Lower lobe of right lung (tissue), 2 donors: ENCODE results near the gene HSPB6. TPM values are rescaled to one million over a fixed set of nuclear protein-coding genes. Genes with fewer than 3 reads are reported as not detected.

Experiments
- ATAC-seq, 2 donors: fragments of 200-7000 bp; cut with Tn5 transposase; one replicate each; pipeline ENCODE4 v1.9.1; 2020 to 2022; ENCODE audit warnings: mild to moderate bottlenecking in 2 of 2, moderate library complexity in 2 of 2
- DNase-seq: peaks from one replicate; pipeline ENCODE4 v3.0.0-alpha.2; 2020
- H3K27ac ChIP-seq: fragments of 200-600 bp; one replicate; pipeline ENCODE4 v1.8.0; 2022
- H3K27me3 ChIP-seq: fragments of 200-600 bp; one replicate; pipeline ENCODE4 v1.8.0; 2022; ENCODE audit warnings: low read depth
- H3K36me3 ChIP-seq: fragments of 200-600 bp; one replicate; pipeline ENCODE4 v1.8.0; 2022; ENCODE audit warnings: mild to moderate bottlenecking
- H3K4me1 ChIP-seq: fragments of 200-600 bp; one replicate; pipeline ENCODE4 v1.8.0; 2022
- H3K4me3 ChIP-seq: fragments of 200-600 bp; one replicate; pipeline ENCODE4 v1.8.0; 2022; ENCODE audit warnings: mild to moderate bottlenecking
- H3K9me3 ChIP-seq: fragments of 200-600 bp; one replicate; pipeline ENCODE4 v1.8.0; 2022
- CTCF ChIP-seq: fragments of 200-600 bp; IDR thresholded peaks from one replicate; pipeline ENCODE4 v1.8.0; 2022; ENCODE audit warnings: antibody characterized with exemption, mild to moderate bottlenecking
- intact Hi-C: fragments of 100-400 bp; cut with DNase I; formaldehyde crosslinking; loops from one replicate; pipeline ENCODE4 v1.11.0; 2022
- total RNA-seq: library from RNA; stranded (reverse); fragmentation: NEBNext Ultra II Directional; extraction: Animal tissue kit (Norgen Biotek cat#: 25700); gene quantifications from one replicate; pipeline ENCODE4 v1.2.1, GENCODE V29; 2021
- donor health status: DM: no; HTN: yes; CAD: no; lungs with severe emphysema.

Gene HSPB6
- total RNA-seq, 1 donor from 2014 or later: 29.4 TPM

GRCh38 chr19:35734889-35735288 lies 21.9 kb downstream of the HSPB6 start:
- TF ChIP-seq CTCF: no peak
- intact Hi-C loops: no loop called here
- peaks cover 96% of the 10 kb centered on the region for H3K36me3 ChIP-seq
- ATAC-seq: no peak
- no peak overlapping the region for H3K27ac ChIP-seq
- peaks cover 8% of the 10 kb centered on the region for H3K4me1 ChIP-seq
- no peaks in the 10 kb centered on the region for H3K27me3 ChIP-seq
- no peak for DNase-seq
- H3K4me3 ChIP-seq: no peak overlapping the region
- no peaks in the 10 kb centered on the region for H3K9me3 ChIP-seq

GRCh38 chr19:35734273-35734672 lies 22.6 kb downstream of the HSPB6 start:
- DNase-seq (no peak), ATAC-seq (no peak)
- H3K27ac ChIP-seq: no peak overlapping the region
- H3K4me3 ChIP-seq: no peak overlapping the region
- no peak for TF ChIP-seq CTCF
- H3K27me3 ChIP-seq: no peaks in the 10 kb centered on the region
- H3K36me3 ChIP-seq: peaks cover 100% of the 10 kb centered on the region
- intact Hi-C loops: no loop called here
- no peaks in the 10 kb centered on the region for H3K9me3 ChIP-seq
- peaks cover 2% of the 10 kb centered on the region for H3K4me1 ChIP-seq

- H3K27ac ChIP-seq: no peak overlapping the region
- H3K36me3 ChIP-seq: peaks cover 100% of the 10 kb centered on the region
- no peaks in the 10 kb centered on the region for H3K27me3 ChIP-seq
- no peaks in the 10 kb centered on the region for H3K4me1 ChIP-seq
- intact Hi-C loops: no loop called here
- ATAC-seq (no peak), DNase-seq (no peak)
- H3K9me3 ChIP-seq: no peaks in the 10 kb centered on the region
- TF ChIP-seq CTCF: no peak
- no peak overlapping the region for H3K4me3 ChIP-seq
Observed at GRCh38 chr19:35733180-35734125, 23.4 kb downstream of the HSPB6 start.

- H3K4me3 ChIP-seq: no peak overlapping the region
- no peaks in the 10 kb centered on the region for H3K4me1 ChIP-seq
- H3K27ac ChIP-seq: no peak overlapping the region
- H3K9me3 ChIP-seq: no peaks in the 10 kb centered on the region
- no peaks in the 10 kb centered on the region for H3K27me3 ChIP-seq
- DNase-seq: no peak
- H3K36me3 ChIP-seq: peaks cover 100% of the 10 kb centered on the region
- TF ChIP-seq CTCF: no peak
- no peak for ATAC-seq
- intact Hi-C loops: no loop called here
Observed at GRCh38 chr19:35732540-35733179, 24.2 kb downstream of the HSPB6 start.

GRCh38 chr19:35731779-35732405 lies 24.9 kb downstream of the HSPB6 start:
- peaks cover 100% of the 10 kb centered on the region for H3K36me3 ChIP-seq
- no peak for DNase-seq

More at GRCh38 chr19:35731779-35732405, 24.9 kb downstream of the HSPB6 start:
- Histone ChIP-seq H3K4me1 (no peaks in the 10 kb centered on the region), H3K9me3 (no peaks in the 10 kb centered on the region), H3K4me3 (no peak overlapping the region), H3K27me3 (no peaks in the 10 kb centered on the region), H3K27ac (no peak overlapping the region)
- ATAC-seq: no peak
- intact Hi-C loops: no loop called here
- TF ChIP-seq CTCF: no peak
